ENCODE results near the gene GRAMD2B. TPM values are rescaled to one million over a fixed set of nuclear protein-coding genes. Genes with fewer than 3 reads are reported as not detected.

GRAMD2B gene, protein sequence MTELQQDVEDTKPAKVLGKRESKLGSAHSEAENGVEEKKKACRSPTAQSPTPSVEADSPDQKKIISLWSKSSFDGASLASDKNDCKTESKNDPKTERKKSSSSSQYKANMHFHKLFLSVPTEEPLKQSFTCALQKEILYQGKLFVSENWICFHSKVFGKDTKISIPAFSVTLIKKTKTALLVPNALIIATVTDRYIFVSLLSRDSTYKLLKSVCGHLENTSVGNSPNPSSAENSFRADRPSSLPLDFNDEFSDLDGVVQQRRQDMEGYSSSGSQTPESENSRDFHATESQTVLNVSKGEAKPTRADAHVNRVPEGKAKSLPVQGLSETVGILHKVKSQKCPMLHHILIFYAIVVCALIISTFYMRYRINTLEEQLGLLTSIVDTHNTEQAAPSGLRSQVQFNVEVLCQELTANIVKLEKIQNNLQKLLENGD
- polyA plus RNA-seq = 0.42 TPM in 1 of 2 replicates, not detected in the other
- polyA minus RNA-seq = 1.6 TPM in 1 of 2 replicates, not detected in the other

DNA sequence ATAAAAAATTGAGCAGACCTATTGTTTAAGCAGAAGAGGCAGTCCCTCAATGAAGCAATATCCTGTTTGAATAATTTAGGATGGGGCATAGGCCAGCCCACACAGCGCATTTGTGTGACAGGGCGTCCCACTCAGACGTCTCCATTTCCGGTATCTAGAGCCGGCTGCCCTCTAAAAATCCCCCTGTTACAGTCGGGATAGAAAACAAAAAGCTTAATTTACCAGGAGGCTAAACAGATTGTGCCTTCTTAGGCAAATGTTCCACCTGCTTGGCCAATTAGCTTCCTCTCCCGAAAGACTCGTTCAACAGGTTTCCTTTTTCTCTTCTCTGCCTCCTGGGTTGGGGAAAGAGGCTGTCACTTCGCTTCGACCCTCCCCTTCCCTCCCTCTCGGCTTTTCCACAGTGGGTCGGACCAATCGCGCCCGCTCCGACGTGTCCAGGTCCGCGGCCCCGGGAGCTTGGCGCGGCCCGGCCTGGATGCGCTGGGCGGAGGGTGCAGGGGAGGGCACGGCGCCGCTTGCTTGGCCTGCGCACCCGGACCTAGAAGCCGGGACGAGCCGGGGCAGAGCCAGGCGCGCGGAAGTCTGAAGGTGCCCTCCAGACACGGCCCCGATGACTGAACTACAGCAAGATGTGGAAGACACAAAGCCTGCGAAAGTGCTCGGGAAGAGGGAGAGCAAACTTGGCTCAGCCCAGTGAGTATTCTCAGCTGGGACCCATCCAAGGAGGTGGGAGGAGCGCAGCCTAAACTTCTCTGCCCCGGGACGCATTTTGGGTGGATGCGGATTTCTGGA, at the start of gene GRAMD2B:
GRAMD2B (plus strand) TSS at position 416 of the 795 bp plus-strand sequence; CDS start at position 614, 198 bp downstream.
- Histone ChIP-seq H3K27me3 (ENCODE audit: insufficient read depth, low read depth, low read length) (peaks cover 20% of the 10 kb centered on the region), H3K4me2 (ENCODE audit: low read length) (no peak within 1 kb of the TSS), H3K79me2 (replicated peaks; ENCODE audit: insufficient read depth, low read length) (no peaks in the 10 kb centered on the region), H2AFZ (ENCODE audit: low read depth, low read length) (no peak within 1 kb of the TSS), H4K20me1 (ENCODE audit: insufficient read depth) (no peaks in the 10 kb centered on the region), H3K36me3 (ENCODE audit: insufficient read depth, low read length) (no peaks in the 10 kb centered on the region), H3K9me2 (ENCODE audit: insufficient read depth, low read length) (no peaks in the 10 kb centered on the region), H3F3A (ENCODE audit: insufficient read depth, low read length, poor library complexity, severe bottlenecking) (no peaks in the 10 kb centered on the region), H3K27ac (ENCODE audit: low read length) (no peak within 1 kb of the TSS), H3K4me3 (ENCODE audit: low read length) (peak within 1 kb of the TSS; percentile 52), H3K9ac (ENCODE audit: low read length) (no peak within 1 kb of the TSS), H3K9me3 (ENCODE audit: low read length) (no peaks in the 10 kb centered on the region)
- TF ChIP-seq POLR2AphosphoS5 (IDR thresholded peaks at IDR 0.05) (no peak), EP300 (conservative IDR thresholded peaks at IDR 0.05; ENCODE audit: poor library complexity, severe bottlenecking) (no peak), EZH2 (IDR thresholded peaks at IDR 0.05; ENCODE audit: borderline replicate concordance, insufficient read depth, low read length, poor library complexity, severe bottlenecking) (no peak), SMC3 (conservative IDR thresholded peaks at IDR 0.05; ENCODE audit: poor library complexity) (no peak), TAF1 (IDR thresholded peaks at IDR 0.05; ENCODE audit: low read depth) (no peak), RAD21 (conservative IDR thresholded peaks at IDR 0.05) (no peak), MXI1 (conservative IDR thresholded peaks at IDR 0.05; ENCODE audit: poor library complexity, severe bottlenecking) (no peak)
- TF ChIP-seq, protein P1, sequence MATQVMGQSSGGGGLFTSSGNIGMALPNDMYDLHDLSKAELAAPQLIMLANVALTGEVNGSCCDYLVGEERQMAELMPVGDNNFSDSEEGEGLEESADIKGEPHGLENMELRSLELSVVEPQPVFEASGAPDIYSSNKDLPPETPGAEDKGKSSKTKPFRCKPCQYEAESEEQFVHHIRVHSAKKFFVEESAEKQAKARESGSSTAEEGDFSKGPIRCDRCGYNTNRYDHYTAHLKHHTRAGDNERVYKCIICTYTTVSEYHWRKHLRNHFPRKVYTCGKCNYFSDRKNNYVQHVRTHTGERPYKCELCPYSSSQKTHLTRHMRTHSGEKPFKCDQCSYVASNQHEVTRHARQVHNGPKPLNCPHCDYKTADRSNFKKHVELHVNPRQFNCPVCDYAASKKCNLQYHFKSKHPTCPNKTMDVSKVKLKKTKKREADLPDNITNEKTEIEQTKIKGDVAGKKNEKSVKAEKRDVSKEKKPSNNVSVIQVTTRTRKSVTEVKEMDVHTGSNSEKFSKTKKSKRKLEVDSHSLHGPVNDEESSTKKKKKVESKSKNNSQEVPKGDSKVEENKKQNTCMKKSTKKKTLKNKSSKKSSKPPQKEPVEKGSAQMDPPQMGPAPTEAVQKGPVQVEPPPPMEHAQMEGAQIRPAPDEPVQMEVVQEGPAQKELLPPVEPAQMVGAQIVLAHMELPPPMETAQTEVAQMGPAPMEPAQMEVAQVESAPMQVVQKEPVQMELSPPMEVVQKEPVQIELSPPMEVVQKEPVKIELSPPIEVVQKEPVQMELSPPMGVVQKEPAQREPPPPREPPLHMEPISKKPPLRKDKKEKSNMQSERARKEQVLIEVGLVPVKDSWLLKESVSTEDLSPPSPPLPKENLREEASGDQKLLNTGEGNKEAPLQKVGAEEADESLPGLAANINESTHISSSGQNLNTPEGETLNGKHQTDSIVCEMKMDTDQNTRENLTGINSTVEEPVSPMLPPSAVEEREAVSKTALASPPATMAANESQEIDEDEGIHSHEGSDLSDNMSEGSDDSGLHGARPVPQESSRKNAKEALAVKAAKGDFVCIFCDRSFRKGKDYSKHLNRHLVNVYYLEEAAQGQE (IDR thresholded peaks at IDR 0.05; ENCODE audit: borderline replicate concordance) = no peak
- TF ChIP-seq, protein P2, sequence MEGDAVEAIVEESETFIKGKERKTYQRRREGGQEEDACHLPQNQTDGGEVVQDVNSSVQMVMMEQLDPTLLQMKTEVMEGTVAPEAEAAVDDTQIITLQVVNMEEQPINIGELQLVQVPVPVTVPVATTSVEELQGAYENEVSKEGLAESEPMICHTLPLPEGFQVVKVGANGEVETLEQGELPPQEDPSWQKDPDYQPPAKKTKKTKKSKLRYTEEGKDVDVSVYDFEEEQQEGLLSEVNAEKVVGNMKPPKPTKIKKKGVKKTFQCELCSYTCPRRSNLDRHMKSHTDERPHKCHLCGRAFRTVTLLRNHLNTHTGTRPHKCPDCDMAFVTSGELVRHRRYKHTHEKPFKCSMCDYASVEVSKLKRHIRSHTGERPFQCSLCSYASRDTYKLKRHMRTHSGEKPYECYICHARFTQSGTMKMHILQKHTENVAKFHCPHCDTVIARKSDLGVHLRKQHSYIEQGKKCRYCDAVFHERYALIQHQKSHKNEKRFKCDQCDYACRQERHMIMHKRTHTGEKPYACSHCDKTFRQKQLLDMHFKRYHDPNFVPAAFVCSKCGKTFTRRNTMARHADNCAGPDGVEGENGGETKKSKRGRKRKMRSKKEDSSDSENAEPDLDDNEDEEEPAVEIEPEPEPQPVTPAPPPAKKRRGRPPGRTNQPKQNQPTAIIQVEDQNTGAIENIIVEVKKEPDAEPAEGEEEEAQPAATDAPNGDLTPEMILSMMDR (IDR thresholded peaks at IDR 0.05; ENCODE audit: poor library complexity, severe bottlenecking) = no peak

DNA sequence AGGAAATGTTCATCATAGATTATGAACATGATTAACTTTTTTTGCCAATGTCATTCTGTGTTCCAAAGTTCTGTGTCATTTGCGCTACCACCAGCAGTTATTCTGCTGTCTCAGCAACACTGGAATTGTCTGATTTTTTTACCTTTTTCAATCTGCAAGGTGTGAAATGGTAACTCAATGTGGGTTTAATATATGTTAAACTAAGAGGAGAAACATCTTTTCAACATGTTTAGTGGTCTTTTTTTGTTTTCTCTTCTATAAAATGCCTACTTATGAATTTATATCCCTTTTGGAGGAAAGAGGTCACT, 49.1 kb upstream of the GRAMD2B start:
- no peak overlapping the region for H3K9ac ChIP-seq (ENCODE audit: low read length)
- H2AFZ ChIP-seq (ENCODE audit: low read depth, low read length) = no peak overlapping the region
- no peaks in the 10 kb centered on the region for H3F3A ChIP-seq (ENCODE audit: insufficient read depth, low read length, poor library complexity, severe bottlenecking)
- H4K20me1 ChIP-seq (ENCODE audit: insufficient read depth) = no peaks in the 10 kb centered on the region
- H3K79me2 ChIP-seq (replicated peaks; ENCODE audit: insufficient read depth, low read length) = no peaks in the 10 kb centered on the region
- H3K4me3 ChIP-seq (ENCODE audit: low read length) = no peak overlapping the region
- no peaks in the 10 kb centered on the region for H3K27me3 ChIP-seq (ENCODE audit: insufficient read depth, low read depth, low read length)
- no peaks in the 10 kb centered on the region for H3K9me2 ChIP-seq (ENCODE audit: insufficient read depth, low read length)
- no peak overlapping the region for H3K27ac ChIP-seq (ENCODE audit: low read length)
- TF ChIP-seq RAD21 (conservative IDR thresholded peaks at IDR 0.05) = no peak
- TF ChIP-seq SMC3 (conservative IDR thresholded peaks at IDR 0.05; ENCODE audit: poor library complexity) = no peak
- TF ChIP-seq, protein P2 (IDR thresholded peaks at IDR 0.05; ENCODE audit: poor library complexity, severe bottlenecking) = no peak
- TF ChIP-seq, protein P1 (IDR thresholded peaks at IDR 0.05; ENCODE audit: borderline replicate concordance) = no peak
- H3K9me3 ChIP-seq (ENCODE audit: low read length) = no peaks in the 10 kb centered on the region
- H3K4me2 ChIP-seq (ENCODE audit: low read length) = no peak overlapping the region
- no peaks in the 10 kb centered on the region for H3K36me3 ChIP-seq (ENCODE audit: insufficient read depth, low read length)
